Left kidney (tissue), 2 donors: ENCODE results near the gene SLC35E2B. TPM values are rescaled to one million over a fixed set of nuclear protein-coding genes. Genes with fewer than 3 reads are reported as not detected.
"Not testable (repeated sequence)": the region's sequence is repeated elsewhere in the genome, so short reads cannot be mapped to it uniquely, and the experiment has no call there.

Source experiments
- DNase-seq: peaks from one replicate; pipeline ENCODE4 v3.0.0-alpha.2; 2013
- polyA plus RNA-seq: library from polyadenylated mRNA; unstranded; fragments of 120-200 nt; gene quantifications from one replicate; pipeline ENCODE4 v1.2.1, GENCODE V29; 2013; ENCODE audit not compliant: insufficient read length

SLC35E2B gene
- polyA plus RNA-seq, 1 donor, result 87.3 TPM

- not testable (repeated sequence) for DNase-seq
Observed at GRCh38 chr1:1640711-1641461, 51.7 kb downstream of the SLC35E2B start.

- DNase-seq, result not testable (repeated sequence)
Observed at GRCh38 chr1:1640081-1640480, 52.5 kb downstream of the SLC35E2B start.

GRCh38 chr1:1639368-1639767 lies 53.2 kb downstream of the SLC35E2B start:
- DNase-seq, result not testable (repeated sequence)

- DNase-seq, result not testable (repeated sequence)
Observed at GRCh38 chr1:1638528-1638927, 54.1 kb downstream of the SLC35E2B start.

- DNase-seq, result not testable (repeated sequence)
Observed at GRCh38 chr1:1637479-1637875, 55.1 kb downstream of the SLC35E2B start.

- DNase-seq, result not testable (repeated sequence)
Observed at GRCh38 chr1:1636621-1637478, 55.7 kb downstream of the SLC35E2B start.

- not testable (repeated sequence) for DNase-seq
Observed at GRCh38 chr1:1634613-1635012, 58.0 kb downstream of the SLC35E2B start.

- not testable (repeated sequence) for DNase-seq
Observed at GRCh38 chr1:1633409-1633808, 59.2 kb downstream of the SLC35E2B start.

GRCh38 chr1:1631782-1632420 lies 60.7 kb downstream of the SLC35E2B start, which contains the start of gene MMP23B:
Gene MMP23B, plus strand, starts transcription at chr1:1632173. Its CDS starts 46 bp downstream, at chr1:1632219.
- peak; percentile 70 for DNase-seq

GRCh38 chr1:1630965-1631781 lies 61.4 kb downstream of the SLC35E2B start:
- peak; percentile 61 for DNase-seq

GRCh38 chr1:1630191-1630964 lies 62.2 kb downstream of the SLC35E2B start:
- DNase-seq, result peak; percentile 82

- no peak for DNase-seq
Observed at GRCh38 chr1:1629430-1630190, 63.0 kb downstream of the SLC35E2B start.

- DNase-seq, result no peak
Observed at GRCh38 chr1:1628754-1629429, 63.7 kb downstream of the SLC35E2B start.

- DNase-seq, result no peak
Observed at GRCh38 chr1:1627829-1628753, 64.5 kb downstream of the SLC35E2B start.

- no peak for DNase-seq
Observed at GRCh38 chr1:1627261-1627828, 65.2 kb downstream of the SLC35E2B start.

GRCh38 chr1:1626207-1627141 lies 66.1 kb downstream of the SLC35E2B start:
- DNase-seq, result no peak

GRCh38 chr1:1625824-1626206 lies 66.8 kb downstream of the SLC35E2B start:
- no peak for DNase-seq
